Hypothalamus (tissue), 51 donors: ENCODE results near the gene ITGB3.
A peak's percentile ranks its signal among the peaks of the same experiment; 100 is the strongest.
"Not testable (repeated sequence)": the region's sequence is repeated elsewhere in the genome, so short reads cannot be mapped to it uniquely, and the experiment has no call there.

Experiments used
- DNase-seq, 51 donors: peaks; one replicate each; lab custom pipeline; 2025; lab: John Stamatoyannopoulos, UW

Gene ITGB3

GRCh38 chr17:47242648-47243047 is 11.0 kb upstream of the ITGB3 start:
- no peak for DNase-seq

GRCh38 chr17:47243737-47244598 is 9.7 kb upstream of the ITGB3 start:
- DNase-seq = no peak

- no peak for DNase-seq
Measured at GRCh38 chr17:47244697-47245096, 8.9 kb upstream of the ITGB3 start.

GRCh38 chr17:47246120-47246519 is 7.5 kb upstream of the ITGB3 start:
- DNase-seq = no peak

GRCh38 chr17:47250855-47251254 is 2.8 kb upstream of the ITGB3 start:
- no peak for DNase-seq

- no peak for DNase-seq
Measured at GRCh38 chr17:47251421-47251940, 2.1 kb upstream of the ITGB3 start.

- no peak for DNase-seq
Measured at GRCh38 chr17:47252209-47252608, 1.4 kb upstream of the ITGB3 start.

GRCh38 chr17:47252766-47253512 is 688 bp upstream of the ITGB3 start:
- DNase-seq = no peak

GRCh38 chr17:47254403-47254943 is 846 bp downstream of the ITGB3 start:
- no peak for DNase-seq

- no peak for DNase-seq
Measured at GRCh38 chr17:47257651-47258339, 4.2 kb downstream of the ITGB3 start.

- no peak for DNase-seq
Measured at GRCh38 chr17:47262586-47262985, 9.0 kb downstream of the ITGB3 start.

- no peak for DNase-seq
Measured at GRCh38 chr17:47264166-47264565, 10.5 kb downstream of the ITGB3 start.

GRCh38 chr17:47265983-47266541 is 12.4 kb downstream of the ITGB3 start:
- DNase-seq = no peak

GRCh38 chr17:47266782-47267181 is 13.2 kb downstream of the ITGB3 start:
- no peak for DNase-seq

GRCh38 chr17:47267354-47267828 is 13.8 kb downstream of the ITGB3 start:
- peak in 1 of 51 donors; percentile 12 for DNase-seq

- not testable (repeated sequence) for DNase-seq
Measured at GRCh38 chr17:47268964-47269363, 15.3 kb downstream of the ITGB3 start.

- not testable (repeated sequence) for DNase-seq
Measured at GRCh38 chr17:47269561-47270280, 16.1 kb downstream of the ITGB3 start.

GRCh38 chr17:47270946-47271705 is 17.5 kb downstream of the ITGB3 start:
- no peak for DNase-seq

- no peak for DNase-seq
Measured at GRCh38 chr17:47272491-47272890, 18.9 kb downstream of the ITGB3 start.
